GM20431 (cell line): ENCODE data around the gene NAIF1.
"Not testable (repeated sequence)": the region's sequence is repeated elsewhere in the genome, so short reads cannot be mapped to it uniquely, and the experiment has no call there.

Source experiments
- in situ Hi-C: fragments of 300-500 bp; cut with MseI, MboI; formaldehyde crosslinking; loops from one replicate; pipeline ENCODE4 v1.15.0; 2020; ENCODE audit warnings: low sequenced_read_pairs; ENCODE audit not compliant: unreplicated experiment

The NAIF1 gene

GRCh38 chr9:128088253-128088945, 21.3 kb upstream of the NAIF1 start:
- in situ Hi-C loops: no loop called here

- in situ Hi-C loops: no loop called here
These were observed 20.1 kb upstream of the NAIF1 start for GRCh38 chr9:128087262-128087661.

GRCh38 chr9:128085943-128086342, 18.8 kb upstream of the NAIF1 start:
- in situ Hi-C loops: no loop called here

- in situ Hi-C loops: no loop called here
These were observed 17.6 kb upstream of the NAIF1 start for GRCh38 chr9:128084746-128085145.

- in situ Hi-C loops: no loop called here
These were observed 15.0 kb upstream of the NAIF1 start for GRCh38 chr9:128082151-128082550.

GRCh38 chr9:128081056-128081455, 13.9 kb upstream of the NAIF1 start:
- in situ Hi-C loops: no loop called here

GRCh38 chr9:128080206-128080605, 13.1 kb upstream of the NAIF1 start:
- in situ Hi-C loops: no loop called here

GRCh38 chr9:128078504-128079434, 11.6 kb upstream of the NAIF1 start:
- in situ Hi-C loops: no loop called here

GRCh38 chr9:128077847-128078503, 10.9 kb upstream of the NAIF1 start:
- in situ Hi-C loops: no loop called here

GRCh38 chr9:128073253-128073886, 6.2 kb upstream of the NAIF1 start:
- in situ Hi-C loops: no loop called here

GRCh38 chr9:128072144-128073021, 5.3 kb upstream of the NAIF1 start:
- in situ Hi-C loops: no loop called here

GRCh38 chr9:128071475-128071874, 4.4 kb upstream of the NAIF1 start:
- in situ Hi-C loops: not testable (repeated sequence)

GRCh38 chr9:128070874-128071273, 3.8 kb upstream of the NAIF1 start:
- in situ Hi-C loops: no loop called here

GRCh38 chr9:128068386-128069205, 1.5 kb upstream of the NAIF1 start:
- in situ Hi-C loops: no loop called here

GRCh38 chr9:128067645-128068385, 695 bp upstream of the NAIF1 start, which contains the start of gene SLC25A25:
Gene SLC25A25 (plus strand): TSS chr9:128068232. CDS start chr9:128068320, 88 bp downstream.
- in situ Hi-C loops: no loop called here

- in situ Hi-C loops: no loop called here
These were observed 1.0 kb downstream of the NAIF1 start for GRCh38 chr9:128065907-128066712.
